Testis (tissue), 2 donors: ENCODE measurements around the gene WDR86.

Experiments
- CTCF ChIP-seq, 3 experiments: fragments of 450-650 bp in 2 of 3; fragments of 200-600 bp in 1 of 3; sonication (generic) in 1 of 3; IDR thresholded peaks; one replicate each; pipeline ENCODE4 v1.5.1; 2016 to 2019; ENCODE audit warnings: antibody characterized with exemption in 3 of 3, mild to moderate bottlenecking in 2 of 3, moderate library complexity in 1 of 3
- POLR2A ChIP-seq: fragments of 450-650 bp; IDR thresholded peaks from one replicate; pipeline ENCODE4 v1.6.1; 2017; ENCODE audit warnings: antibody characterized with exemption, mild to moderate bottlenecking, moderate library complexity

- TF ChIP-seq CTCF (IDR thresholded peaks at IDR 0.05) (no peak), POLR2A (no peak)
Measured at GRCh38 chr7:151405056-151405455, 4.8 kb downstream of the WDR86 start.
